ENCODE measurements around the gene SENP2. TPM values are rescaled to one million over a fixed set of nuclear protein-coding genes. Genes with fewer than 3 reads are reported as not detected.
"Not testable (repeated sequence)": the region's sequence is repeated elsewhere in the genome, so short reads cannot be mapped to it uniquely, and the experiment has no call there.

SENP2 gene
- total and polyA plus RNA-seq, 10 of the 15 experiments (the other 5 are each of a cell fraction or from before 2014, with no cell fraction given) = 9.0 to 42.7 (median 25.1) TPM

- BruUV-seq (replicated peaks); H3K27me3 ChIP-seq (replicated peaks in 1 of 2; ENCODE audit: control insufficient read depth in 2 of 2, insufficient read depth in 2 of 2, low read length in 1 of 2); H3K4me3 ChIP-seq; H3K9me3 ChIP-seq (replicated peaks; ENCODE audit: control insufficient read depth, insufficient read depth, low read length); POLR2A ChIA-PET; H3K79me2 ChIP-seq (ENCODE audit: control insufficient read depth, insufficient read depth, low read length); RAD21 ChIA-PET (ENCODE audit: unreplicated experiment); FAIRE-seq; in situ Hi-C loops (cut with MboI); H3K36me3 ChIP-seq (ENCODE audit: control insufficient read depth in 2 of 2, insufficient read depth in 2 of 2, low read length in 1 of 2); H4K20me1 ChIP-seq (ENCODE audit: control insufficient read depth, insufficient read depth); intact Hi-C loops (cut with micrococcal nuclease; ENCODE audit: unreplicated experiment); H2AFZ ChIP-seq (ENCODE audit: control insufficient read depth, low read depth, low read length); ATAC-seq; H3K9ac ChIP-seq (ENCODE audit: control insufficient read depth, insufficient read depth, low read length); H3K4me2 ChIP-seq (ENCODE audit: control insufficient read depth, insufficient read depth); SMC1A ChIA-PET (ENCODE audit: uncharacterized antibody, unreplicated experiment); H3K4me1 ChIP-seq (ENCODE audit: control insufficient read depth, insufficient read depth, low read length); DNase-seq (ENCODE audit: low read depth, low spot score); H3K27ac ChIP-seq (ENCODE audit: control insufficient read depth, insufficient read depth): not testable (repeated sequence)
- CTCF ChIA-PET = interaction anchor here (1.4 kb wide), 1 partner anchor 15 kb away, joined by 9 read pairs; no protein-coding TSS in a partner anchor
- 57% methylated on average over 16 of the region's 17 CpGs for WGBS (ENCODE audit: insufficient coverage, insufficient replicate concordance, low lambda C conversion rate, missing lambda C conversion rate)
Measured at GRCh38 chr3:185645191-185645590, 59.1 kb downstream of the SENP2 start.

- WGBS (ENCODE audit: insufficient coverage, insufficient replicate concordance, low lambda C conversion rate, missing lambda C conversion rate) = 47% methylated on average over 16 of the region's 16 CpGs
- RAD21 ChIA-PET (ENCODE audit: unreplicated experiment) = interaction anchor here (0.6 kb wide), 1 partner anchor 949 kb away, joined by 3 read pairs; no protein-coding TSS in a partner anchor
- intact Hi-C loops (cut with micrococcal nuclease; ENCODE audit: unreplicated experiment) = no loop called here
Measured at GRCh38 chr3:185645596-185646381, 59.7 kb downstream of the SENP2 start.

More at GRCh38 chr3:185645596-185646381, 59.7 kb downstream of the SENP2 start:
- H3K9ac ChIP-seq (ENCODE audit: control insufficient read depth, insufficient read depth, low read length) = no peak overlapping the region
- POLR2A ChIA-PET = no interaction called here
- FAIRE-seq = no peak
- no TSS peak for BruUV-seq (replicated peaks)
- in situ Hi-C loops (cut with MboI) = no loop called here
- H3K4me1 ChIP-seq (ENCODE audit: control insufficient read depth, insufficient read depth, low read length) = peaks cover 5% of the 10 kb centered on the region; the same call in 1 of the 2 replicates
- H3K27me3 ChIP-seq (replicated peaks in 1 of 2; ENCODE audit: control insufficient read depth in 2 of 2, insufficient read depth in 2 of 2, low read length in 1 of 2) = peaks cover 0 to 1% of the 10 kb centered on the region in 2 experiments; a peak in 1 of 4 replicates
- SMC1A ChIA-PET (ENCODE audit: uncharacterized antibody, unreplicated experiment) = interaction anchor here (0.6 kb wide), 1 partner anchor 144 kb away, joined by 3 read pairs; no protein-coding TSS in a partner anchor
- DNase-seq (ENCODE audit: low read depth, low spot score) = no peak
- no peak; the same call in 2 of the 3 replicates for ATAC-seq
- CTCF ChIA-PET = interaction anchor here (1.4 kb wide), 1 partner anchor 15 kb away, joined by 9 read pairs; no protein-coding TSS in a partner anchor
- no peaks in the 10 kb centered on the region for H3K36me3 ChIP-seq (ENCODE audit: control insufficient read depth in 2 of 2, insufficient read depth in 2 of 2, low read length in 1 of 2)
- H3K79me2 ChIP-seq (ENCODE audit: control insufficient read depth, insufficient read depth, low read length) = no peaks in the 10 kb centered on the region
- TF ChIP-seq SMARCA5 (IDR thresholded peaks at IDR 0.05) (no peak), PML (IDR thresholded peaks at IDR 0.05; ENCODE audit: low read length) (no peak), ZNF24 (IDR thresholded peaks at IDR 0.05) (no peak), TARDBP (IDR thresholded peaks at IDR 0.05; ENCODE audit: borderline replicate concordance) (no peak), KAT2A (conservative IDR thresholded peaks at IDR 0.05; ENCODE audit: control insufficient read depth, low read depth, low read length) (no peak), BMI1 (IDR thresholded peaks at IDR 0.05; ENCODE audit: borderline replicate concordance) (no peak), KLF5 (IDR thresholded peaks at IDR 0.05; ENCODE audit: partially characterized antibody) (no peak), IRF4 (IDR thresholded peaks at IDR 0.05; ENCODE audit: low read depth, low read length) (no peak)
- H4K20me1 ChIP-seq (ENCODE audit: control insufficient read depth, insufficient read depth) = no peaks in the 10 kb centered on the region
- H3K4me2 ChIP-seq (ENCODE audit: control insufficient read depth, insufficient read depth) = no peak overlapping the region
- H3K27ac ChIP-seq (ENCODE audit: control insufficient read depth, insufficient read depth) = no peak overlapping the region
- no peak overlapping the region for H2AFZ ChIP-seq (ENCODE audit: control insufficient read depth, low read depth, low read length)
- H3K4me3 ChIP-seq = no peak overlapping the region
- H3K9me3 ChIP-seq (replicated peaks; ENCODE audit: control insufficient read depth, insufficient read depth, low read length) = no peaks in the 10 kb centered on the region

Measured in GM12878 (cell line).